Measurements from ENCODE around the gene KSR1.

Gene KSR1

DNA sequence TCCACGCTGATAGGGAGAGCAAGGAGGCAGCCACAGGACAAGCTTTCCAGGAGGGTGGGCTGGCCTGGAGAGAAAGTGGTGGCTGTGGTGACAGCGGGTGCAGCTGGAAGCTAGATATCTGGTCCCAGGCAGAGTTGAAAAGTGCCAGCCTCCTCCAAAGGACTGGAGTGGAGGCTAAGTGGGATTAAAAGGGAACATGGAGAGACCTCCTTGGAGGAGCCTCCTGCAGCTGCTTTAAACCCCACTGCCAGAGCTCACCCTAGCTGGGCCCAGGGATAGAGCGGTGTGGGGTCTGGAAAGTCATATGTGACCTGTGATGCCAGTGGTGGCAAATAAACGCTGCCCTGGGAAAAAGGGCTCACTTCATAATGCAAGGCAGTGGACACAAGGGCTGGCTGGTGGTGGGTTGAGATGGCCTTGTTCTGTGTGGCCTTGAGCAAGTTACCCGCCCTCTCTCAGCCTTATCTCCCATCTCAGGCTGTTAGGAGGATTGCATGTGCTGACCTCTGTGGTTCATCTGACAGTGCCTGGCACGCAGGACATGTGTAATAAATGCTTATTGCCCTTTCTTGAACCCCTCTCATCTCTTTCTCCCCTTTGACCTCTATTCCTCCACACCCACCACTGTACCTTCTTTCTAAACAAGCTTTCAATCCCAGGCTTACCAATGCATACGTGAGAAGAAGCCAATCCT, 113.8 kb downstream of the KSR1 start:
- peak; percentile 88 for DNase-seq (ENCODE audit: low read depth)

DNA sequence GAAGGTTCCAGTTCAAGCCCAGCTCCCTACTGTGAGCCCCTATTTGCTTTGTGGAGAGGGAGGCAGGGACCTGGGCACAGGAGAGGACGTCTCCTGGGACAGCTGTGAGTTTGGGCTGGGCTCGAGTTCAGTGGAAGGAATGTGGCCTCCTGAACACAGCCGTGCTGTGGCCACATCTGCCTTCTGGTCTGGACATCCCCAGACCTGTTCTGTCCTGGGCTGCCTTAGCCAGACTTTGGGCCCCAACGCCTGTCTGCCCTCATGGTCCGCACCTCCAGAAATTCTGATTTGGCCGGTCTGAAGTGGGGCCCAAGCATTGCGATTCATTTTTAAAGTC, 114.3 kb downstream of the KSR1 start:
- no peak for DNase-seq (ENCODE audit: low read depth)

DNA sequence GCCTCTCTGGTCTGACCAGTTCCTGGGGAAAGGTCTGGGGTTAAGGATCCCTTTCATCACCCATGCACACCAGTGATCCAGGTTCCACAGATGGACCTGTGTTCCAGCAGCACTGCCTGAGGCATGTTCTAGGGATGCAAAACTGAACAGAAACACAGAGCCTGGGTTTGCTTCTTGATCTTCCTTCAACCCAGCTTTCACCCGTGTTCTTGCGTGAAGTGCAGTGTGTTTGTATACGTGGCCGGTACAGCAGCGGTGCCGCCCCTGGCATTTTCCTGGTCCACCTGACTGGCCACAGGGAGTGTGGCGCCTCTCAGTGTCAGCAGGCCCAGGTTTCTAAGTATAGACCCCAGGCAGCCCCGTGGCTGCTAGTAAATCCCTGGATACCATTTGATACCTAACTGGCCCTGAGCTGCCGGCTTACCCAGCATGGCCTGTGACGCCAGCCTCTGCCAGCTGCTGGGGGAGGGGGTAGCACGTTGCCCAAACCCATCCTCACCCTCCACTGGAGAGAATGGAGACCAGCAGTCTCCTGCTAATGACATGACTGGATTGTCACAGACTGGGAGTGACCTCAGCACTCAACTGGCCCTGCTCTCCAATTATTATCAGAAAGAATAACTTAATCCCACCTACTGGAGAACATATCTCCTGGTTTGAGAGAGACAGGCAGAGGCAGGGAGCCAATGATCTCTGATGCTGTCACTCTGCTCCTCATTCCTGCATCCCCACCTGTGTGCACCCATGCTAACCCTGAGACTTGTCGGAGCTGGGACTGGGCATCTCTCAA, 115.5 kb downstream of the KSR1 start:
- no peak for DNase-seq (ENCODE audit: low read depth)

DNA sequence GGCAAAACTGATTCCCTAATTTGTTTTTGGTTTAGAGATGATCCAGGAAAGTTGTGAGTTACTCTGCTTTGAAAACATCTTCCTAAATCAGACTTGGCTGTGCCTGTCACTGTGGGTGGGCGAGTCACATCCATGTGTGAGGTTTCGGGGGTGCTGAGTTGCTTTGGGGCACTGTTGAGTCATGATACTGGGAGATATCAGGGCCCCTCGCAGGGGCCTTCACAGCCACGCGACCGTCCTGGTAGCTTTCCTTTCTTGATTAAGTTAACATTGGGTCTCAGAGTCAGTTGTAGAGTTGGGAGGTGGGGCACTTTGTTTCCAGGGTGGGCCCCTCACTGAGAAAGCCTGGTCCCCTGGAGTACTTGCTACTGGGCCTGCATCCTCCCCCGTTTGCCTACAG, 116.4 kb downstream of the KSR1 start:
- no peak for DNase-seq (ENCODE audit: low read depth)

- no peak for DNase-seq (ENCODE audit: low read depth)
These were observed 117.3 kb downstream of the KSR1 start for GRCh38 chr17:27573548-27573947.

DNA sequence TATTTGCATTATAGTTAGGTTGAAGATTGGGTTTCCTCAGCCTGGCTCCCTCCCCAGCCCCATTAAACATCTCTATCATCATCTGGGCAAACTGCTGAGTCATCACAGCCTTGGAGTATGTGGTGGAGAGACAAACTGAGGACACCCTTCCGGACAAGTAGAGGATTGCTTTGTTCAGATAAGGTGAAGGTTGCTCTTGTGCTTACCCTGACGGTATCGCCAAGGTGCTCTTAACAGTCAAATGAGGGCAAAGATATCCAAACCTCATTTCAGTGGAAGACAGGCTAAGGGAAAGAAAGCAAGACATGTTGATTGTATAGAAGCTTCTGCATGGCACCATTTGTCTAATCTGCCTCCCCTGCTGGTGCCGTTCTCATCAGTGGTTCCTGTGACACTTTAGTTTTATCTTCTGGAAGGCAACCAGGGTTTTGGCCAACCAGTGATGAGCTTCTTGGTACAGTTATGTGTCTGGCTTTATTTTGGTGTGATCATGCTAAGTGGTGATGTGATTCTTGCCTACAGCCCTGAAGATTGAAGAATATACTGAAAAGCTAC, 117.8 kb downstream of the KSR1 start:
- DNase-seq (ENCODE audit: low read depth) = peak; percentile 88

- no peak for DNase-seq (ENCODE audit: low read depth)
These were observed 119.1 kb downstream of the KSR1 start for GRCh38 chr17:27575096-27575911.

- no peak for DNase-seq (ENCODE audit: low read depth)
These were observed 119.6 kb downstream of the KSR1 start for GRCh38 chr17:27575912-27576252.

DNA sequence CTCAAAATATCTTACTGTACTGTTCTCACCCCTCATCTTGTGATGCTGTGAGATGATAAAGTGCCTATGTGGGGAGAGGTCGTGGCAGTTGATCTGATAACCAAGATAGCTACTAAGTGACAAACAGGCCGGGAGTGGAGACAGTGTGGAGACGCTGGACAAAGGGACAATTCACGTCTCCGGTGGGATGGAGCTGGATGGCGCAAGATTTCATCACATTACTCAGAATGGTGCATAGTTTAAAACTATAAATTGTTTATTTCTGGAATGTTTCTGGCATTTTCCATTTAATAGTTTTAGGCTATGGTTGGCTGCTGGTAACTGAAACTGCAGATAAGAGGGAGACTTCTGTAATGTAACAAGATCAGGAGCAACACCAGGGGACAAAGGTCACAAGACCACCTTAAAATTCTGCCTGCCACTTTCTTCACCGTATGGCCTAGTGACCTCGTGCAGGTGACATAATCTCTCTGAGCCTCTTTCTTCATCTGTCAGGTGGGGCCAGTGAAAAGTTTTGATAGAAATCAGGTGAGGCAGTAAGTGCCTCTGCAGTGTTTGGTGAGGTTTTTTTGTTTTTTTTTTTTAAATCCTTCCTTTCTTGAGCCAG, 120.3 kb downstream of the KSR1 start:
- no peak for DNase-seq (ENCODE audit: low read depth)

GRCh38 chr17:27577121-27577761, 121.0 kb downstream of the KSR1 start:
- DNase-seq (ENCODE audit: low read depth) = no peak

- DNase-seq (ENCODE audit: low read depth) = no peak
These were observed 121.9 kb downstream of the KSR1 start for GRCh38 chr17:27577884-27578717.

GRCh38 chr17:27578718-27579085, 122.5 kb downstream of the KSR1 start:
- DNase-seq (ENCODE audit: low read depth) = no peak

GRCh38 chr17:27579304-27579703, 123.1 kb downstream of the KSR1 start:
- DNase-seq (ENCODE audit: low read depth) = no peak

DNA sequence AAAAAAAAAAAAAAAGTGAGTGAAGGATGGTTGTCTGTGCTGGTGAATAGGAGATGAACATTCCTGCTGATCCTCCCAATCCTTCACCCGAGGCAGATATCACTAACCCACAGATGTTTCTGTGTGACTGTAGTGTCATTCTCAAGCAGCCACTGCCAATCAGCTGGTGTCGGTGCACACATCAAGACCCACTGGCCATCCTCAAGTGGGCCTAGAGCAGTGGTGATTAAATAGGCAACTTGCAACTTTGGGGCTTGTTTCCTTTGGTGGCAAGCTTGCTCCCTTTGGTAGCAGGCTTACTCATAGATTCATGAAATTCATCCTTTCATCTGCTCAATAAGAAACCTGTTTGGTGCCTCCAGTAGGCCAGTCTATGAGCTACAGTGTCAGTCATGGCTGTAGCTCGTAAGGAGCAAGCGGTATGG, 123.7 kb downstream of the KSR1 start:
- DNase-seq (ENCODE audit: low read depth) = no peak

GRCh38 chr17:27581016-27581415, 124.8 kb downstream of the KSR1 start:
- no peak for DNase-seq (ENCODE audit: low read depth)

DNA sequence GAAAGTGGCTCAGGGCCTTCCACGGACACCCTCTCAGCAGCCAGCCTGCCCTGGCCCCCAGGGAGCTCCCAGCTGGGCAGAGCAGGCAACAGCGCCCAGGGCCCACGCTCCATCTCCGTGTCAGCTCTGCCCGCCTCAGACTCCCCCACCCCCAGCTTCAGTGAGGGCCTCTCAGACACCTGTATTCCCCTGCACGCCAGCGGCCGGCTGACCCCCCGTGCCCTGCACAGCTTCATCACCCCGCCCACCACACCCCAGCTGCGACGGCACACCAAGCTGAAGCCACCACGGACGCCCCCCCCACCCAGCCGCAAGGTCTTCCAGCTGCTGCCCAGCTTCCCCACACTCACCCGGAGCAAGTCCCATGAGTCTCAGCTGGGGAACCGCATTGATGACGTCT, 126.4 kb downstream of the KSR1 start:
- no peak for DNase-seq (ENCODE audit: low read depth)

GRCh38 chr17:27585153-27585681, 129.0 kb downstream of the KSR1 start:
- no peak for DNase-seq (ENCODE audit: low read depth)

DNA sequence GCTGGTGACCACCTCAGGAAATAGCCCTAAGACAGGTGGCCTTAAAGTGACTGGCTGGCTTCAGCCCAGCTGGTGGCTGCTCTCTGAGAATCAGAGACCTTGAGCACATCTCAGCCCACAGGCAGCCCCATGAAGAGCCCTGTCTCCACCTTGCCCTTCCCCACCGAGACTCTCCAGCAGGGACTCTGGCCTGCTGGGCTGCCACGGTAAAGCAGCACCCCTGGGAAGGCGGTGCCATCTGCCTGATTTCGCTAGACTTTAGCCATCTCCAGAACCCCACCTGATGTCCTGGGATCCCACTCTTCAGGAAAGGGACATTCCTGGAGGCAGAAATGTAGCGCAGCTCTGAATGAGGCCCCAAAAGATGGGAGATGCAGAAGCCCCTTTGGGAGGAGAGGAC, 129.5 kb downstream of the KSR1 start:
- DNase-seq (ENCODE audit: low read depth) = no peak

- no peak for DNase-seq (ENCODE audit: low read depth)
These were observed 130.0 kb downstream of the KSR1 start for GRCh38 chr17:27586203-27586721.

GRCh38 chr17:27588354-27588753, 132.1 kb downstream of the KSR1 start:
- DNase-seq (ENCODE audit: low read depth) = no peak
